IMR-90 (cell line): ENCODE measurements around the gene RBBP8NL. TPM values are rescaled to one million over a fixed set of nuclear protein-coding genes. Genes with fewer than 3 reads are reported as not detected.

Experiments
- ATAC-seq: fragments of 200-7000 bp; cut with Tn5 transposase; 2 replicates; pipeline ENCODE4 v1.9.1; 2020; ENCODE audit warnings: low read depth, mild to moderate bottlenecking, moderate library complexity
- BruUV-seq: library from RNA; stranded (reverse); fragments of 400-500 nt; replicated peaks from 2 replicates; lab custom pipeline; 2021; lab: Mats Ljungman, UMichigan
- CTCF ChIA-PET: fragments of 300-600 bp; formaldehyde crosslinking; extraction: SDS; loops from one replicate; lab custom pipeline; 2021; ENCODE audit warnings: antibody characterized with exemption; lab: Yijun Ruan, JAX
- POLR2A ChIA-PET: fragments of 300-600 bp; sonication (Branson Sonifier 250); formaldehyde crosslinking; loops from one replicate; lab custom pipeline; 2022; ENCODE audit warnings: antibody characterized with exemption; ENCODE audit not compliant: unreplicated experiment; lab: Charles Lee
- DNase-seq: peaks from one replicate; pipeline ENCODE4 v3.0.0; 2013
- H2AFZ ChIP-seq: replicated peaks from 2 replicates; pipeline ENCODE3; 2013; ENCODE audit warnings: low read length, mild to moderate bottlenecking; ENCODE audit not compliant: poor library complexity
- H2AK5ac ChIP-seq: 2 replicates; pipeline ENCODE4 v1.6.1; 2013; ENCODE audit warnings: low read depth, low read length, inconsistent platforms
- H2AK9ac ChIP-seq: replicated peaks from 2 replicates; pipeline ENCODE3; 2013; ENCODE audit warnings: mild to moderate bottlenecking, low read depth, low read length, moderate library complexity; ENCODE audit not compliant: poor library complexity
- H2BK120ac ChIP-seq: 2 replicates; pipeline ENCODE4 v1.6.1; 2013; ENCODE audit warnings: low read depth, low read length, inconsistent platforms
- H2BK15ac ChIP-seq: 3 replicates; pipeline ENCODE4 v1.6.1; 2013; ENCODE audit warnings: low read depth, low read length, inconsistent platforms
- H2BK20ac ChIP-seq: 2 replicates; pipeline ENCODE4 v1.6.1; 2013; ENCODE audit warnings: low read depth, mild to moderate bottlenecking, inconsistent platforms, low read length, moderate library complexity
- H2BK5ac ChIP-seq: 2 replicates; pipeline ENCODE4 v1.6.1; 2013; ENCODE audit warnings: mild to moderate bottlenecking, low read depth, low read length, inconsistent platforms; ENCODE audit not compliant: poor library complexity, severe bottlenecking
- H3K14ac ChIP-seq: replicated peaks from 2 replicates; pipeline ENCODE4 v1.6.1; 2013; ENCODE audit warnings: low read depth, low read length, inconsistent platforms
- H3K18ac ChIP-seq: 2 replicates; pipeline ENCODE4 v1.6.1; 2013; ENCODE audit warnings: low read depth, low read length, control low read depth
- H3K23ac ChIP-seq: 2 replicates; pipeline ENCODE4 v1.6.1; 2013; ENCODE audit warnings: low read depth, low read length, inconsistent platforms
- H3K27ac ChIP-seq: 2 replicates; pipeline ENCODE4 v1.5.1; 2013; ENCODE audit warnings: mild to moderate bottlenecking, control low read depth, low read length; ENCODE audit not compliant: insufficient read depth
- H3K27me3 ChIP-seq: 2 replicates; pipeline ENCODE4 v1.6.1; 2013; ENCODE audit warnings: low read length; ENCODE audit not compliant: control insufficient read depth, insufficient read depth
- H3K36me3 ChIP-seq: 2 replicates; pipeline ENCODE4 v1.6.1; 2013; ENCODE audit warnings: low read length, mixed read lengths; ENCODE audit not compliant: control insufficient read depth, insufficient read depth
- H3K4ac ChIP-seq: 2 replicates; pipeline ENCODE4 v1.6.1; 2013; ENCODE audit warnings: low read depth, low read length, inconsistent platforms
- H3K4me1 ChIP-seq: 2 replicates; pipeline ENCODE4 v1.6.1; 2013; ENCODE audit warnings: low read length, mixed read lengths; ENCODE audit not compliant: control insufficient read depth, insufficient read depth
- H3K4me2 ChIP-seq: 2 replicates; pipeline ENCODE4 v1.6.1; 2013; ENCODE audit warnings: low read depth, mild to moderate bottlenecking, control low read depth, low read length, moderate library complexity
- H3K4me3 ChIP-seq: 2 replicates; pipeline ENCODE4 v1.5.1; 2013; ENCODE audit warnings: low read depth, mild to moderate bottlenecking, control low read depth, low read length, moderate library complexity; ENCODE audit not compliant: insufficient read depth
- H3K56ac ChIP-seq: 2 replicates; pipeline ENCODE4 v1.6.1; 2013; ENCODE audit warnings: low read length, inconsistent platforms; ENCODE audit not compliant: insufficient read depth; ENCODE audit errors: extremely low read depth
- H3K79me1 ChIP-seq, 2 experiments: 2 replicates each; pipeline ENCODE4 v1.6.1; 2013; ENCODE audit warnings: low read length in 2 of 2, inconsistent platforms in 1 of 2, low read depth in 1 of 2
- H3K9ac ChIP-seq: 2 replicates; pipeline ENCODE4 v1.6.1; 2013; ENCODE audit warnings: low read depth, low read length, control low read depth
- H3K9me1 ChIP-seq: 2 replicates; pipeline ENCODE4 v1.6.1; 2013; ENCODE audit warnings: low read length, inconsistent platforms; ENCODE audit not compliant: insufficient read depth
- H3K9me3 ChIP-seq: 2 replicates; pipeline ENCODE4 v1.6.1; 2013; ENCODE audit warnings: low read length; ENCODE audit not compliant: control insufficient read depth, insufficient read depth
- H4K20me1 ChIP-seq: 2 replicates; pipeline ENCODE4 v1.6.1; 2013; ENCODE audit warnings: low read length, inconsistent platforms; ENCODE audit not compliant: insufficient read depth
- H4K5ac ChIP-seq: 2 replicates; pipeline ENCODE4 v1.6.1; 2013; ENCODE audit warnings: mild to moderate bottlenecking, low read depth, low read length, control low read depth
- H4K8ac ChIP-seq, 2 experiments: 2 replicates each; pipeline ENCODE4 v1.6.1; 2013; ENCODE audit warnings: low read depth in 2 of 2, low read length in 2 of 2, control low read depth in 1 of 2, inconsistent platforms in 1 of 2
- H4K91ac ChIP-seq: 2 replicates; pipeline ENCODE4 v1.6.1; 2013; ENCODE audit warnings: low read depth, low read length, inconsistent platforms; ENCODE audit not compliant: insufficient read depth
- BHLHE40 ChIP-seq: fragments of 150-350 bp; IDR thresholded peaks from 2 replicates; pipeline ENCODE4 v1.6.1; 2016; ENCODE audit warnings: mild to moderate bottlenecking, low read depth, low read length
- CEBPB ChIP-seq: IDR thresholded peaks from 2 replicates; pipeline ENCODE4 v1.6.1; 2012; ENCODE audit warnings: low read depth, low read length, improper control_type of control experiment
- CHD1 ChIP-seq: IDR thresholded peaks from 2 replicates; pipeline ENCODE4 v1.6.1; 2012; ENCODE audit warnings: low read depth, low read length, improper control_type of control experiment
- FOS ChIP-seq: fragments of 150-350 bp; IDR thresholded peaks from 2 replicates; pipeline ENCODE4 v1.6.1; 2016; ENCODE audit warnings: low read depth, low read length
- MAFK ChIP-seq: IDR thresholded peaks from 2 replicates; pipeline ENCODE4 v1.6.1; 2012; ENCODE audit warnings: low read depth, low read length, improper control_type of control experiment
- MAZ ChIP-seq: IDR thresholded peaks from 2 replicates; pipeline ENCODE4 v1.6.1; 2012; ENCODE audit warnings: low read depth, mild to moderate bottlenecking, low read length, improper control_type of control experiment, moderate library complexity, borderline replicate concordance
- MXI1 ChIP-seq: IDR thresholded peaks from 2 replicates; pipeline ENCODE4 v1.6.1; 2012; ENCODE audit warnings: low read depth, mild to moderate bottlenecking, low read length, moderate library complexity, borderline replicate concordance
- NFE2L2 ChIP-seq: fragments of 150-350 bp; IDR thresholded peaks from 2 replicates; pipeline ENCODE4 v1.6.1; 2016; ENCODE audit warnings: low read depth, mild to moderate bottlenecking, low read length
- POLR2A ChIP-seq: IDR thresholded peaks from 2 replicates; pipeline ENCODE4 v1.6.1; 2012; ENCODE audit warnings: mild to moderate bottlenecking, low read depth, low read length
- RAD21 ChIP-seq: IDR thresholded peaks from 2 replicates; pipeline ENCODE4 v1.6.1; 2012; ENCODE audit warnings: low read length, improper control_type of control experiment
- RCOR1 ChIP-seq: IDR thresholded peaks from 2 replicates; pipeline ENCODE4 v1.6.1; 2012; ENCODE audit warnings: mild to moderate bottlenecking, low read length, improper control_type of control experiment; ENCODE audit not compliant: insufficient replicate concordance
- RFX5 ChIP-seq: IDR thresholded peaks from 2 replicates; pipeline ENCODE4 v1.8.0; 2012; ENCODE audit warnings: low read depth, mild to moderate bottlenecking, low read length, moderate library complexity
- SMC3 ChIP-seq: fragments of 150-350 bp; IDR thresholded peaks from 2 replicates; pipeline ENCODE4 v1.6.1; 2016; ENCODE audit warnings: low read depth, mild to moderate bottlenecking, antibody characterized with exemption, low read length, moderate library complexity
- WGBS, 2 experiments: methylation state at CpG; one replicate each; pipeline versions ENCODE4 v1.1.5 to v1.1.7; 2013; ENCODE audit warnings: missing lambda C conversion rate in 2 of 2; ENCODE audit not compliant: insufficient read length in 1 of 2; ENCODE audit errors: extremely low coverage in 2 of 2; 5-methylcytosine and 5-hydroxymethylcytosine counted together
- dilution Hi-C: fragments of 300-500 bp; cut with HindIII; formaldehyde crosslinking; loops from one replicate; pipeline ENCODE4 v1.14.3; 2018; ENCODE audit warnings: low sequenced_read_pairs; ENCODE audit not compliant: unreplicated experiment
- in situ Hi-C: fragments of 300-500 bp; cut with MboI; formaldehyde crosslinking; loops from 3 replicates; pipeline ENCODE4 v1.14.3; 2019; ENCODE audit warnings: low sequenced_read_pairs, inconsistent platforms, mixed read lengths
- intact Hi-C: fragments of 100-400 bp; cut with micrococcal nuclease; formaldehyde crosslinking; loops from 2 replicates; pipeline ENCODE4 v1.10.0; 2022
- polyA plus RNA-seq, 3 experiments: library from polyadenylated mRNA; depleted of rRNA; stranded (reverse); fragments of >200 nt; gene quantifications; 2 replicates each; pipeline ENCODE4 v1.2.3, GENCODE V29; 2012; ENCODE audit warnings: low replicate concordance in 1 of 3
- total RNA-seq: library from RNA; depleted of rRNA; stranded (reverse); fragments of >200 nt; gene quantifications from 2 replicates; pipeline ENCODE4 v1.2.3, GENCODE V29; 2012
- TF ChIP-seq, protein P1 (sequence below): fragments of 150-350 bp; IDR thresholded peaks from 2 replicates; pipeline ENCODE4 v1.6.1; 2017; ENCODE audit warnings: mild to moderate bottlenecking, antibody characterized with exemption, low read length, low read depth
- TF ChIP-seq, protein P2 (sequence below): conservative IDR thresholded peaks from 2 replicates; pipeline ENCODE4 v1.5.1; 2012; ENCODE audit warnings: mild to moderate bottlenecking, low read depth, low read length, improper control_type of control experiment
- TF ChIP-seq, protein P3 (sequence below): fragments of 150-350 bp; IDR thresholded peaks from 2 replicates; pipeline ENCODE4 v1.6.1; 2016; ENCODE audit warnings: low read depth, mild to moderate bottlenecking, low read length, moderate library complexity, borderline replicate concordance

RBBP8NL gene
- total and polyA plus RNA-seq, 2 of the 4 experiments (the other 2 are of a cell fraction) = not detected

DNA sequence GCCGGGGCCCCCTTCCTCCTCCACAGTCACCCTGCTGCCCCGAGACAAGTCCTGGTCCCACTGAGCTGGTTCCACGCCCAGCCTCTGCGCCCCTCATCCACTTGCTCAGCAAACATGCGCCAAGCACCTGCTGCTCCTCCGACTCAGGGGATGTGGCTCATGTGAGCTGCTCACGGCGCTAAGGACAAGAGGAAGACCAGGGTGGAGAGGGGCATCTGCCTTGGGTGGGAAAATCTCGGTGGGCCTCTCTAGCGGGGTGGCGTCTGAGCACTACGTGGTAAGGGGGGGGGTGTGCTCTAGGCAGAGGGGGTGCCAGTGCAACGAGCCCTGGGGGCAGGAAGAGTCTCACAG is 64.8 kb downstream of the RBBP8NL start:
- Histone ChIP-seq H3K4ac (no peak overlapping the region), H3K9ac (no peak overlapping the region), H4K91ac (no peak overlapping the region), H4K20me1 (peaks cover 14% of the 10 kb centered on the region; the same call in 1 of the 2 replicates), H3K36me3 (peaks cover 4% of the 10 kb centered on the region; the same call in 1 of the 2 replicates), H3K9me1 (no peaks in the 10 kb centered on the region), H2AK9ac (peak overlapping the region; percentile 42), H3K18ac (no peak overlapping the region), H3K4me1 (peaks cover 9% of the 10 kb centered on the region), H3K4me2 (no peak overlapping the region), H3K27ac (no peak overlapping the region), H3K14ac (no peak overlapping the region), H2BK15ac (no peak overlapping the region), H4K8ac (no peak overlapping the region), H3K79me1 (no peaks in the 10 kb centered on the region), H2AFZ (peak overlapping the region; percentile 43), H4K5ac (no peak overlapping the region), H2BK20ac (no peak overlapping the region), H3K23ac (no peak overlapping the region), H2AK5ac (no peak overlapping the region), H3K56ac (no peak overlapping the region), H3K4me3 (no peak overlapping the region), H3K9me3 (no peaks in the 10 kb centered on the region), H3K27me3 (no peaks in the 10 kb centered on the region), H2BK120ac (no peak overlapping the region), H2BK5ac (no peak overlapping the region)
- CTCF ChIA-PET = no interaction called here
- no peak for TF ChIP-seq CEBPB
- TF ChIP-seq, protein P1, sequence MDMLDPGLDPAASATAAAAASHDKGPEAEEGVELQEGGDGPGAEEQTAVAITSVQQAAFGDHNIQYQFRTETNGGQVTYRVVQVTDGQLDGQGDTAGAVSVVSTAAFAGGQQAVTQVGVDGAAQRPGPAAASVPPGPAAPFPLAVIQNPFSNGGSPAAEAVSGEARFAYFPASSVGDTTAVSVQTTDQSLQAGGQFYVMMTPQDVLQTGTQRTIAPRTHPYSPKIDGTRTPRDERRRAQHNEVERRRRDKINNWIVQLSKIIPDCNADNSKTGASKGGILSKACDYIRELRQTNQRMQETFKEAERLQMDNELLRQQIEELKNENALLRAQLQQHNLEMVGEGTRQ = no peak
- no peak for TF ChIP-seq BHLHE40
- TF ChIP-seq RFX5 = no peak
- TF ChIP-seq CHD1 = no peak
- TF ChIP-seq MAZ = no peak
- TF ChIP-seq RCOR1 = no peak
- TF ChIP-seq, protein P2, sequence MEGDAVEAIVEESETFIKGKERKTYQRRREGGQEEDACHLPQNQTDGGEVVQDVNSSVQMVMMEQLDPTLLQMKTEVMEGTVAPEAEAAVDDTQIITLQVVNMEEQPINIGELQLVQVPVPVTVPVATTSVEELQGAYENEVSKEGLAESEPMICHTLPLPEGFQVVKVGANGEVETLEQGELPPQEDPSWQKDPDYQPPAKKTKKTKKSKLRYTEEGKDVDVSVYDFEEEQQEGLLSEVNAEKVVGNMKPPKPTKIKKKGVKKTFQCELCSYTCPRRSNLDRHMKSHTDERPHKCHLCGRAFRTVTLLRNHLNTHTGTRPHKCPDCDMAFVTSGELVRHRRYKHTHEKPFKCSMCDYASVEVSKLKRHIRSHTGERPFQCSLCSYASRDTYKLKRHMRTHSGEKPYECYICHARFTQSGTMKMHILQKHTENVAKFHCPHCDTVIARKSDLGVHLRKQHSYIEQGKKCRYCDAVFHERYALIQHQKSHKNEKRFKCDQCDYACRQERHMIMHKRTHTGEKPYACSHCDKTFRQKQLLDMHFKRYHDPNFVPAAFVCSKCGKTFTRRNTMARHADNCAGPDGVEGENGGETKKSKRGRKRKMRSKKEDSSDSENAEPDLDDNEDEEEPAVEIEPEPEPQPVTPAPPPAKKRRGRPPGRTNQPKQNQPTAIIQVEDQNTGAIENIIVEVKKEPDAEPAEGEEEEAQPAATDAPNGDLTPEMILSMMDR = no peak
- TF ChIP-seq SMC3 = no peak
- TF ChIP-seq FOS = no peak
- no peak for TF ChIP-seq NFE2L2
- no peak for TF ChIP-seq MXI1
- TF ChIP-seq, protein P3, sequence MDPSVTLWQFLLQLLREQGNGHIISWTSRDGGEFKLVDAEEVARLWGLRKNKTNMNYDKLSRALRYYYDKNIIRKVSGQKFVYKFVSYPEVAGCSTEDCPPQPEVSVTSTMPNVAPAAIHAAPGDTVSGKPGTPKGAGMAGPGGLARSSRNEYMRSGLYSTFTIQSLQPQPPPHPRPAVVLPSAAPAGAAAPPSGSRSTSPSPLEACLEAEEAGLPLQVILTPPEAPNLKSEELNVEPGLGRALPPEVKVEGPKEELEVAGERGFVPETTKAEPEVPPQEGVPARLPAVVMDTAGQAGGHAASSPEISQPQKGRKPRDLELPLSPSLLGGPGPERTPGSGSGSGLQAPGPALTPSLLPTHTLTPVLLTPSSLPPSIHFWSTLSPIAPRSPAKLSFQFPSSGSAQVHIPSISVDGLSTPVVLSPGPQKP = no peak
- TF ChIP-seq POLR2A = no peak
- no peak for TF ChIP-seq MAFK
- TF ChIP-seq RAD21 = no peak
- DNase-seq (no peak), ATAC-seq (no peak)
- no TSS peak for BruUV-seq
- POLR2A ChIA-PET = interaction anchor here (0.6 kb wide), 1 partner anchor 24 kb away, joined by 6 read pairs; the partner anchor contains the start of gene RPS21
- intact Hi-C loops (no loop called here), dilution Hi-C loops (no loop called here), in situ Hi-C loops (no loop called here)
- WGBS, 2 experiments = no CpG with 5 or more reads among the region's 13 CpGs
